ENCODE data around the gene FAM9C. TPM values are rescaled to one million over a fixed set of nuclear protein-coding genes. Genes with fewer than 3 reads are reported as not detected.

Gene FAM9C
- total RNA-seq, 6 donors from 2014 or later = 0.20 TPM; not detected in 5

- no peak for DNase-seq
- H3K4me3 ChIP-seq = no peak overlapping the region
- H3K27me3 ChIP-seq = no peaks in the 10 kb centered on the region
- ATAC-seq (ENCODE audit: low FRiP score in 2 of 2) = peak; percentile 52 to 71
- H3K36me3 ChIP-seq = no peaks in the 10 kb centered on the region
- H3K4me1 ChIP-seq = peaks cover 0 to 17% (median 7%) of the 10 kb centered on the region in 4 donors
- no peaks in the 10 kb centered on the region for H3K9me3 ChIP-seq
- peak overlapping the region in 1 of 4 donors; percentile 42 for H3K27ac ChIP-seq
- 65 to 66% methylated on average over 2 to 3 of the region's 3 CpGs for WGBS, 2 donors
- TF ChIP-seq EP300 (IDR thresholded peaks at IDR 0.05) (no peak), POLR2A (IDR thresholded peaks at IDR 0.05) (no peak), POLR2AphosphoS5 (IDR thresholded peaks at IDR 0.05) (no peak), CTCF (IDR thresholded peaks at IDR 0.05) (no peak)
Observed at GRCh38 chrX:13015536-13016236, 28.7 kb downstream of the FAM9C start.

- Histone ChIP-seq H3K9me3 (no peaks in the 10 kb centered on the region), H3K27me3 (no peaks in the 10 kb centered on the region), H3K27ac (peak overlapping the region in 3 of 4 donors; percentile 52 to 77 (median 57)), H3K36me3 (no peaks in the 10 kb centered on the region), H3K4me1 (peaks cover 0 to 17% (median 7%) of the 10 kb centered on the region in 4 donors), H3K4me3 (no peak overlapping the region)
- WGBS, 2 donors = 61 to 84% methylated on average over 7 of the region's 7 CpGs
- ATAC-seq (ENCODE audit: low FRiP score in 2 of 2) (no peak), DNase-seq (no peak)
- TF ChIP-seq EP300 (IDR thresholded peaks at IDR 0.05) (no peak), POLR2AphosphoS5 (IDR thresholded peaks at IDR 0.05) (no peak), CTCF (IDR thresholded peaks at IDR 0.05) (no peak), POLR2A (IDR thresholded peaks at IDR 0.05) (no peak)
Observed at GRCh38 chrX:13014111-13015096, 30.0 kb downstream of the FAM9C start.

- H3K36me3 ChIP-seq = no peaks in the 10 kb centered on the region
- DNase-seq = peak in 1 of 2 donors; percentile 77
- ATAC-seq (ENCODE audit: low FRiP score in 2 of 2) = peak; percentile 71 to 83
- peaks cover 0 to 18% (median 11%) of the 10 kb centered on the region in 4 donors for H3K4me1 ChIP-seq
- WGBS, 2 donors = 26 to 46% methylated on average over 8 of the region's 8 CpGs
- H3K4me3 ChIP-seq = no peak overlapping the region
- TF ChIP-seq EP300 (IDR thresholded peaks at IDR 0.05) (no peak), POLR2A (IDR thresholded peaks at IDR 0.05) (no peak), POLR2AphosphoS5 (IDR thresholded peaks at IDR 0.05) (peak in 1 of 2 donors; percentile 65), CTCF (IDR thresholded peaks at IDR 0.05) (no peak)
- no peaks in the 10 kb centered on the region for H3K27me3 ChIP-seq
- peak overlapping the region; percentile 40 to 77 (median 54) for H3K27ac ChIP-seq
- no peaks in the 10 kb centered on the region for H3K9me3 ChIP-seq
Observed at GRCh38 chrX:13013363-13014110, 30.9 kb downstream of the FAM9C start.

- Histone ChIP-seq H3K27me3 (no peaks in the 10 kb centered on the region), H3K36me3 (no peaks in the 10 kb centered on the region), H3K4me3 (no peak overlapping the region), H3K4me1 (peaks cover 4 to 29% (median 25%) of the 10 kb centered on the region in 4 donors), H3K27ac (no peak overlapping the region), H3K9me3 (no peaks in the 10 kb centered on the region)
- 80 to 88% methylated on average over 2 of the region's 2 CpGs for WGBS, 2 donors
- DNase-seq = no peak
- TF ChIP-seq CTCF (IDR thresholded peaks at IDR 0.05) = no peak
- TF ChIP-seq EP300 (IDR thresholded peaks at IDR 0.05) = no peak
- TF ChIP-seq POLR2AphosphoS5 (IDR thresholded peaks at IDR 0.05) = no peak
- no peak for TF ChIP-seq POLR2A (IDR thresholded peaks at IDR 0.05)
- ATAC-seq (ENCODE audit: low FRiP score in 2 of 2) = no peak
Observed at GRCh38 chrX:13010546-13010945, 33.9 kb downstream of the FAM9C start.
